SK-N-SH treated with all-trans-retinoic acid at 6 μM for 48 hours (cell line): Measurements from ENCODE around the gene APOL2.

Experiments
- ATAC-seq: fragments of 200-7000 bp; cut with Tn5 transposase; 3 replicates; pipeline ENCODE4 v1.9.1; 2020; ENCODE audit warnings: mild to moderate bottlenecking, moderate library complexity
- ARNTL ChIP-seq: fragments of 450-650 bp; formaldehyde crosslinking; IDR thresholded peaks from 2 replicates; pipeline ENCODE4 v1.5.0; 2020; ENCODE audit warnings: low read depth, mild to moderate bottlenecking, moderate library complexity, borderline replicate concordance
- BACH2 ChIP-seq: fragments of 250-450 bp; sonication (Bioruptor Pico); IDR thresholded peaks from 2 replicates; pipeline ENCODE4 v1.9.0; 2021; ENCODE audit warnings: mild to moderate bottlenecking, borderline replicate concordance
- CSDC2 ChIP-seq: fragments of 250-450 bp; sonication (Bioruptor Pico); IDR thresholded peaks from 2 replicates; pipeline ENCODE4 v1.5.0; 2020; ENCODE audit warnings: mild to moderate bottlenecking, moderate library complexity
- ESRRG ChIP-seq: fragments of 250-450 bp; sonication (Bioruptor Pico); IDR thresholded peaks from 2 replicates; pipeline ENCODE4 v1.6.1; 2021; ENCODE audit warnings: mild to moderate bottlenecking
- GLIS3 ChIP-seq: fragments of 250-450 bp; sonication (Bioruptor Pico); IDR thresholded peaks from 2 replicates; pipeline ENCODE4 v1.5.0; 2020; ENCODE audit warnings: mild to moderate bottlenecking, moderate library complexity
- ISL1 ChIP-seq: fragments of 250-450 bp; sonication (Bioruptor Pico); IDR thresholded peaks from 2 replicates; pipeline ENCODE4 v2.1.2; 2022; ENCODE audit warnings: mild to moderate bottlenecking, moderate library complexity
- OSR1 ChIP-seq: fragments of 250-450 bp; sonication (Bioruptor Pico); IDR thresholded peaks from 2 replicates; pipeline ENCODE4 v1.8.0; 2022; ENCODE audit warnings: moderate library complexity, mild to moderate bottlenecking, inconsistent platforms
- RARB ChIP-seq: fragments of 250-450 bp; sonication (Bioruptor Pico); IDR thresholded peaks from 2 replicates; pipeline ENCODE4 v1.8.0; 2021; ENCODE audit warnings: mild to moderate bottlenecking, moderate library complexity
- TCF4 ChIP-seq: fragments of 250-450 bp; sonication (Bioruptor Pico); IDR thresholded peaks from 2 replicates; pipeline ENCODE4 v1.8.0; 2021; ENCODE audit warnings: mild to moderate bottlenecking, moderate library complexity, borderline replicate concordance
- TOX ChIP-seq: fragments of 250-450 bp; sonication (Bioruptor Pico); IDR thresholded peaks from 2 replicates; pipeline ENCODE4 v1.8.0; 2021; ENCODE audit warnings: mild to moderate bottlenecking, moderate library complexity, borderline replicate concordance
- ZC3H10 ChIP-seq: fragments of 250-450 bp; sonication (Bioruptor Pico); IDR thresholded peaks from 2 replicates; pipeline ENCODE4 v1.5.1; 2021; ENCODE audit warnings: mild to moderate bottlenecking, moderate library complexity
- ZFP3 ChIP-seq: fragments of 250-450 bp; sonication (Bioruptor Pico); IDR thresholded peaks from 2 replicates; pipeline ENCODE4 v1.5.0; 2020; ENCODE audit warnings: mild to moderate bottlenecking, moderate library complexity
- ZFP30 ChIP-seq: fragments of 450-650 bp; formaldehyde crosslinking; IDR thresholded peaks from 2 replicates; pipeline ENCODE4 v1.5.0; 2022; ENCODE audit warnings: mild to moderate bottlenecking, moderate library complexity
- ZNF565 ChIP-seq: fragments of 450-650 bp; formaldehyde crosslinking; conservative IDR thresholded peaks from 2 replicates; pipeline ENCODE4 v1.5.0; 2020; ENCODE audit warnings: low read depth, mild to moderate bottlenecking, moderate library complexity
- ZNF70 ChIP-seq: fragments of 450-650 bp; formaldehyde crosslinking; IDR thresholded peaks from 2 replicates; pipeline ENCODE4 v1.5.0; 2020; ENCODE audit warnings: mild to moderate bottlenecking, moderate library complexity
- ZNF8 ChIP-seq: fragments of 450-650 bp; formaldehyde crosslinking; IDR thresholded peaks from 2 replicates; pipeline ENCODE4 v1.5.0; 2020; ENCODE audit warnings: mild to moderate bottlenecking, moderate library complexity
- TF ChIP-seq, protein P1 (sequence below): fragments of 250-450 bp; sonication (Bioruptor Pico); IDR thresholded peaks from 2 replicates; pipeline ENCODE4 v1.5.1; 2020; ENCODE audit warnings: low read depth, mild to moderate bottlenecking, moderate library complexity
- TF ChIP-seq, protein P2 (sequence below): fragments of 250-450 bp; sonication (Bioruptor Pico); IDR thresholded peaks from 2 replicates; pipeline ENCODE4 v1.5.0; 2020; ENCODE audit warnings: mild to moderate bottlenecking, moderate library complexity
- TF ChIP-seq, protein P3 (sequence below): fragments of 250-450 bp; sonication (Bioruptor Pico); IDR thresholded peaks from 2 replicates; pipeline ENCODE4 v1.5.1; 2021; ENCODE audit warnings: mild to moderate bottlenecking, moderate library complexity
- TF ChIP-seq, protein P4 (sequence below): fragments of 250-450 bp; sonication (Bioruptor Pico); IDR thresholded peaks from 2 replicates; pipeline ENCODE4 v1.8.0; 2020; ENCODE audit warnings: mild to moderate bottlenecking, moderate library complexity, borderline replicate concordance
- TF ChIP-seq, protein P5 (sequence below): fragments of 250-450 bp; sonication (Bioruptor Pico); IDR thresholded peaks from 2 replicates; pipeline ENCODE4 v1.8.0; 2021; ENCODE audit warnings: low read depth, mild to moderate bottlenecking, moderate library complexity, borderline replicate concordance

The APOL2 gene

DNA sequence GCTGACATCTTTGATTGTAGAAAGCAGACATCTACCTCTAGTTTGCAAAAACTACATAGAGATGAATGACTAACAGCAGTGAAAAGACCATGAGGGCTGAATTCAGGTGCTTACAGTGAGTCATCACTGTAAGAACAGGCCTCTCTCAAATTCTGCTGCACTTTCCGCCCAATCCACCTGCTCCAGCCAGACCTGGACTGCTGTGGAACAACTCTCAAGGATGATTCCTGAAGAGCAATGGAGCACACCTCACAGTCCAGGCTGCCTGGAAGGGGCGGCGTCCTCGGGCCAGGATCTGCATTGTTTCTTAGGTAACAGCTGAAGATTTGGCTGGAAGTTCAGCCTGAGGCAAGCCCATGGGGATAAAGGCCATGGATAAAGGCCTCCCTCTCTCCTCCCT lies 15.1 kb downstream of the APOL2 start:
- TF ChIP-seq, protein P1, sequence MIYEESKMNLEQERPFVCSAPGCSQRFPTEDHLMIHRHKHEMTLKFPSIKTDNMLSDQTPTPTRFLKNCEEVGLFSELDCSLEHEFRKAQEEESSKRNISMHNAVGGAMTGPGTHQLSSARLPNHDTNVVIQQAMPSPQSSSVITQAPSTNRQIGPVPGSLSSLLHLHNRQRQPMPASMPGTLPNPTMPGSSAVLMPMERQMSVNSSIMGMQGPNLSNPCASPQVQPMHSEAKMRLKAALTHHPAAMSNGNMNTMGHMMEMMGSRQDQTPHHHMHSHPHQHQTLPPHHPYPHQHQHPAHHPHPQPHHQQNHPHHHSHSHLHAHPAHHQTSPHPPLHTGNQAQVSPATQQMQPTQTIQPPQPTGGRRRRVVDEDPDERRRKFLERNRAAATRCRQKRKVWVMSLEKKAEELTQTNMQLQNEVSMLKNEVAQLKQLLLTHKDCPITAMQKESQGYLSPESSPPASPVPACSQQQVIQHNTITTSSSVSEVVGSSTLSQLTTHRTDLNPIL (CRISPR knock-in tag) = no peak
- TF ChIP-seq ZFP3 (CRISPR knock-in tag) (no peak), TOX (CRISPR knock-in tag) (no peak), BACH2 (CRISPR knock-in tag) (no peak), CSDC2 (CRISPR knock-in tag) (no peak), ARNTL (CRISPR knock-in tag) (no peak), ZC3H10 (CRISPR knock-in tag) (no peak), GLIS3 (CRISPR knock-in tag) (no peak), ESRRG (CRISPR knock-in tag) (no peak), ZNF8 (CRISPR knock-in tag) (no peak), ZFP30 (no peak), ZNF70 (CRISPR knock-in tag) (no peak), RARB (CRISPR knock-in tag) (no peak), ISL1 (no peak), OSR1 (no peak), ZNF565 (CRISPR knock-in tag) (no peak)
- TF ChIP-seq, protein P2, sequence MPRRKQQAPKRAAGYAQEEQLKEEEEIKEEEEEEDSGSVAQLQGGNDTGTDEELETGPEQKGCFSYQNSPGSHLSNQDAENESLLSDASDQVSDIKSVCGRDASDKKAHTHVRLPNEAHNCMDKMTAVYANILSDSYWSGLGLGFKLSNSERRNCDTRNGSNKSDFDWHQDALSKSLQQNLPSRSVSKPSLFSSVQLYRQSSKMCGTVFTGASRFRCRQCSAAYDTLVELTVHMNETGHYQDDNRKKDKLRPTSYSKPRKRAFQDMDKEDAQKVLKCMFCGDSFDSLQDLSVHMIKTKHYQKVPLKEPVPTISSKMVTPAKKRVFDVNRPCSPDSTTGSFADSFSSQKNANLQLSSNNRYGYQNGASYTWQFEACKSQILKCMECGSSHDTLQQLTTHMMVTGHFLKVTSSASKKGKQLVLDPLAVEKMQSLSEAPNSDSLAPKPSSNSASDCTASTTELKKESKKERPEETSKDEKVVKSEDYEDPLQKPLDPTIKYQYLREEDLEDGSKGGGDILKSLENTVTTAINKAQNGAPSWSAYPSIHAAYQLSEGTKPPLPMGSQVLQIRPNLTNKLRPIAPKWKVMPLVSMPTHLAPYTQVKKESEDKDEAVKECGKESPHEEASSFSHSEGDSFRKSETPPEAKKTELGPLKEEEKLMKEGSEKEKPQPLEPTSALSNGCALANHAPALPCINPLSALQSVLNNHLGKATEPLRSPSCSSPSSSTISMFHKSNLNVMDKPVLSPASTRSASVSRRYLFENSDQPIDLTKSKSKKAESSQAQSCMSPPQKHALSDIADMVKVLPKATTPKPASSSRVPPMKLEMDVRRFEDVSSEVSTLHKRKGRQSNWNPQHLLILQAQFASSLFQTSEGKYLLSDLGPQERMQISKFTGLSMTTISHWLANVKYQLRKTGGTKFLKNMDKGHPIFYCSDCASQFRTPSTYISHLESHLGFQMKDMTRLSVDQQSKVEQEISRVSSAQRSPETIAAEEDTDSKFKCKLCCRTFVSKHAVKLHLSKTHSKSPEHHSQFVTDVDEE (CRISPR knock-in tag) = no peak
- TF ChIP-seq, protein P3, sequence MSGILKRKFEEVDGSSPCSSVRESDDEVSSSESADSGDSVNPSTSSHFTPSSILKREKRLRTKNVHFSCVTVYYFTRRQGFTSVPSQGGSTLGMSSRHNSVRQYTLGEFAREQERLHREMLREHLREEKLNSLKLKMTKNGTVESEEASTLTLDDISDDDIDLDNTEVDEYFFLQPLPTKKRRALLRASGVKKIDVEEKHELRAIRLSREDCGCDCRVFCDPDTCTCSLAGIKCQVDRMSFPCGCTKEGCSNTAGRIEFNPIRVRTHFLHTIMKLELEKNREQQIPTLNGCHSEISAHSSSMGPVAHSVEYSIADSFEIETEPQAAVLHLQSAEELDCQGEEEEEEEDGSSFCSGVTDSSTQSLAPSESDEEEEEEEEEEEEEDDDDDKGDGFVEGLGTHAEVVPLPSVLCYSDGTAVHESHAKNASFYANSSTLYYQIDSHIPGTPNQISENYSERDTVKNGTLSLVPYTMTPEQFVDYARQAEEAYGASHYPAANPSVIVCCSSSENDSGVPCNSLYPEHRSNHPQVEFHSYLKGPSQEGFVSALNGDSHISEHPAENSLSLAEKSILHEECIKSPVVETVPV (CRISPR knock-in tag) = no peak
- TF ChIP-seq, protein P4, sequence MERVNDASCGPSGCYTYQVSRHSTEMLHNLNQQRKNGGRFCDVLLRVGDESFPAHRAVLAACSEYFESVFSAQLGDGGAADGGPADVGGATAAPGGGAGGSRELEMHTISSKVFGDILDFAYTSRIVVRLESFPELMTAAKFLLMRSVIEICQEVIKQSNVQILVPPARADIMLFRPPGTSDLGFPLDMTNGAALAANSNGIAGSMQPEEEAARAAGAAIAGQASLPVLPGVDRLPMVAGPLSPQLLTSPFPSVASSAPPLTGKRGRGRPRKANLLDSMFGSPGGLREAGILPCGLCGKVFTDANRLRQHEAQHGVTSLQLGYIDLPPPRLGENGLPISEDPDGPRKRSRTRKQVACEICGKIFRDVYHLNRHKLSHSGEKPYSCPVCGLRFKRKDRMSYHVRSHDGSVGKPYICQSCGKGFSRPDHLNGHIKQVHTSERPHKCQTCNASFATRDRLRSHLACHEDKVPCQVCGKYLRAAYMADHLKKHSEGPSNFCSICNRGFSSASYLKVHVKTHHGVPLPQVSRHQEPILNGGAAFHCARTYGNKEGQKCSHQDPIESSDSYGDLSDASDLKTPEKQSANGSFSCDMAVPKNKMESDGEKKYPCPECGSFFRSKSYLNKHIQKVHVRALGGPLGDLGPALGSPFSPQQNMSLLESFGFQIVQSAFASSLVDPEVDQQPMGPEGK (CRISPR knock-in tag) = no peak
- TF ChIP-seq, protein P5, sequence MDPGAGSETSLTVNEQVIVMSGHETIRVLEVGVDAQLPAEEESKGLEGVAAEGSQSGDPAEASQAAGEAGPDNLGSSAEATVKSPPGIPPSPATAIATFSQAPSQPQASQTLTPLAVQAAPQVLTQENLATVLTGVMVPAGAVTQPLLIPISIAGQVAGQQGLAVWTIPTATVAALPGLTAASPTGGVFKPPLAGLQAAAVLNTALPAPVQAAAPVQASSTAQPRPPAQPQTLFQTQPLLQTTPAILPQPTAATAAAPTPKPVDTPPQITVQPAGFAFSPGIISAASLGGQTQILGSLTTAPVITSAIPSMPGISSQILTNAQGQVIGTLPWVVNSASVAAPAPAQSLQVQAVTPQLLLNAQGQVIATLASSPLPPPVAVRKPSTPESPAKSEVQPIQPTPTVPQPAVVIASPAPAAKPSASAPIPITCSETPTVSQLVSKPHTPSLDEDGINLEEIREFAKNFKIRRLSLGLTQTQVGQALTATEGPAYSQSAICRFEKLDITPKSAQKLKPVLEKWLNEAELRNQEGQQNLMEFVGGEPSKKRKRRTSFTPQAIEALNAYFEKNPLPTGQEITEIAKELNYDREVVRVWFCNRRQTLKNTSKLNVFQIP = no peak
- TF ChIP-seq, all 23 proteins: peak for 0

DNA sequence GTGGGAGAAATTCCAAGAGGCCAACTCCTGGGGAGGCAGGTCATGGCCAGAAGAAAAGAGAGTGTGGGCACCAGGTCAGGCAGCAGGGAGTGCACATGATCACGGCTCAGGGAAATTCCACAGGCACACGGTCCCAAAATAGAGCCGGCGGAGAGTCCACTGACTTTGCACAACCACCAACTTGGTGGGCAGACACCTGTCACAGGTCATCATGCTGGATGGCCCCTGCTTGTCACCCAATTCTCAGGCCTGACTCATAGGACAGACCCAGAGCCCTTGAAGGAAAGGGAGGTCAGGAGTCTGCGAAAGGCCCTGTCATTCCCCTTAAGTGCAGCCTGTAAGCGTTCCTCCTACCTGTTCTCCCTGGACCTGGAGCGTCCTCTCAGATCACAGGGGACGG lies 15.8 kb downstream of the APOL2 start:
- TF ChIP-seq, protein P1 (CRISPR knock-in tag) = no peak
- no peak for TF ChIP-seq BACH2 (CRISPR knock-in tag)
- TF ChIP-seq, protein P2 (CRISPR knock-in tag) = no peak
- no peak for TF ChIP-seq ESRRG (CRISPR knock-in tag)
- no peak for TF ChIP-seq OSR1
- TF ChIP-seq ZFP3 (CRISPR knock-in tag) = no peak
- TF ChIP-seq ZFP30 = no peak
- TF ChIP-seq, protein P4 (CRISPR knock-in tag) = no peak
- TF ChIP-seq TCF4 (CRISPR knock-in tag) = no peak
- TF ChIP-seq TOX (CRISPR knock-in tag) = no peak
- no peak for TF ChIP-seq ZNF70 (CRISPR knock-in tag)
- no peak for TF ChIP-seq CSDC2 (CRISPR knock-in tag)
- TF ChIP-seq, protein P3 (CRISPR knock-in tag) = no peak
- TF ChIP-seq, all 23 proteins: peak for 0
- ATAC-seq = no peak

More for the DNA sequence above, 15.1 kb downstream of the APOL2 start:
- no peak for ATAC-seq
